Gastrocnemius medialis (tissue), 4 donors: ENCODE measurements around the gene AHSP.

Source experiments
- CTCF ChIP-seq, 5 experiments: fragments of 450-650 bp in 3 of 5; fragments of 200-600 bp in 2 of 5; sonication (generic) in 2 of 5; IDR thresholded peaks in 4 of 5; conservative IDR thresholded peaks in 1 of 5; 1 replicate in 4 of 5; 2 replicates in 1 of 5; pipeline ENCODE4 v1.5.1; 2016 to 2019; ENCODE audit warnings: antibody characterized with exemption in 5 of 5, mild to moderate bottlenecking in 3 of 5, moderate library complexity in 3 of 5
- POLR2A ChIP-seq, 2 donors: fragments of 450-650 bp; IDR thresholded peaks; one replicate each; pipeline ENCODE4 v1.6.1; 2017; ENCODE audit warnings: antibody characterized with exemption in 2 of 2, mild to moderate bottlenecking in 2 of 2, moderate library complexity in 2 of 2

GRCh38 chr16:31568577-31569359, 41.1 kb downstream of the AHSP start:
- TF ChIP-seq CTCF (IDR thresholded peaks at IDR 0.05 in 4 of 5, conservative IDR thresholded peaks at IDR 0.05 in 1 of 5) (no peak), POLR2A (IDR thresholded peaks at IDR 0.05) (no peak)
